ENCODE data around the gene RBM6. TPM values are rescaled to one million over a fixed set of nuclear protein-coding genes. Genes with fewer than 3 reads are reported as not detected.

The RBM6 gene
- total RNA-seq, 4 donors from 2014 or later: 113 to 148 (median 129) TPM

DNA sequence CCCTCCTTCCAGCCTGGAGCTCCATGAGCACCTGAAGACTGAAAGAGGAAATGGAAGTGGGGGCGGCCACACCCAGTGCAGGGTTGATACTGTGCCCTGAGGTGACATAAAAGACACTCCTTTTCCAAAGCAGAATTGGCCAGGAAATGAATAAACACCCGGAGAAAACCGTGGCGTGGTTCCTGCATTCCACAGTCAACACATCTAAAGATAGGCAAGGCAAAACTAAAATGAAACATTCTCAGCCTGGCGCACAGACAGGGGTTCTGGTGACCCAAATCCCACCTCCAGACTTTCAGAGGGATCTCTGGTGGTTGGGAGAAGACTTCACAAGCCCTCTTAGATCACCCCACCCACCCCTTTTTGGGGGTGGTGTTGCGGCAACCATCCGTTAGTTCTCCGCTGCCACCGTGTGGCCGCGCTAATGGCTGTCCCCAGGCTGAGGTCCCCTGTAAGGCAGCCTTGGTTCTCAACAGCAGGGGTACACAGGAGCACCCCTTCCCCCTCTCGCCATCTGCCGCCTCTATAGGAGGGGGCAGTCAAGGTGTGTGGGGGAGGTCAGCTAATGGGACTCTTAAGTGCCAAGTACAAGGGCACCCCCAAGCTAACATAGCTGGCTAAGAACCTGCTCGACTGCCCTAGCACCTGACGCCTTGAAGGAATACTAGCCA is 33.7 kb upstream of the RBM6 start:
- H3K27ac ChIP-seq: peak overlapping the region; percentile 5 to 58 (median 33)
- TF ChIP-seq POLR2A (IDR thresholded peaks at IDR 0.05): no peak
- TF ChIP-seq, protein P1, sequence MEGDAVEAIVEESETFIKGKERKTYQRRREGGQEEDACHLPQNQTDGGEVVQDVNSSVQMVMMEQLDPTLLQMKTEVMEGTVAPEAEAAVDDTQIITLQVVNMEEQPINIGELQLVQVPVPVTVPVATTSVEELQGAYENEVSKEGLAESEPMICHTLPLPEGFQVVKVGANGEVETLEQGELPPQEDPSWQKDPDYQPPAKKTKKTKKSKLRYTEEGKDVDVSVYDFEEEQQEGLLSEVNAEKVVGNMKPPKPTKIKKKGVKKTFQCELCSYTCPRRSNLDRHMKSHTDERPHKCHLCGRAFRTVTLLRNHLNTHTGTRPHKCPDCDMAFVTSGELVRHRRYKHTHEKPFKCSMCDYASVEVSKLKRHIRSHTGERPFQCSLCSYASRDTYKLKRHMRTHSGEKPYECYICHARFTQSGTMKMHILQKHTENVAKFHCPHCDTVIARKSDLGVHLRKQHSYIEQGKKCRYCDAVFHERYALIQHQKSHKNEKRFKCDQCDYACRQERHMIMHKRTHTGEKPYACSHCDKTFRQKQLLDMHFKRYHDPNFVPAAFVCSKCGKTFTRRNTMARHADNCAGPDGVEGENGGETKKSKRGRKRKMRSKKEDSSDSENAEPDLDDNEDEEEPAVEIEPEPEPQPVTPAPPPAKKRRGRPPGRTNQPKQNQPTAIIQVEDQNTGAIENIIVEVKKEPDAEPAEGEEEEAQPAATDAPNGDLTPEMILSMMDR (IDR thresholded peaks at IDR 0.05): peak; percentile 36 to 74 (median 67)
- WGBS, 2 donors: 6 to 7% methylated on average over 13 to 14 of the region's 15 CpGs
- peaks cover 3 to 8% of the 10 kb centered on the region in 2 donors for H3K36me3 ChIP-seq
- peak; percentile 51 to 52 for DNase-seq
- H3K9me3 ChIP-seq: no peaks in the 10 kb centered on the region
- H3K27me3 ChIP-seq: no peaks in the 10 kb centered on the region
- H3K4me3 ChIP-seq (replicated peaks in 1 of 3): no peak overlapping the region
- H3K4me1 ChIP-seq: peaks cover 6 to 37% of the 10 kb centered on the region in 2 donors
- intact Hi-C loops (cut with DNase I): loop anchor here (10.0 kb wide), 1 partner anchor 201 kb away; no protein-coding TSS in a partner anchor

DNA sequence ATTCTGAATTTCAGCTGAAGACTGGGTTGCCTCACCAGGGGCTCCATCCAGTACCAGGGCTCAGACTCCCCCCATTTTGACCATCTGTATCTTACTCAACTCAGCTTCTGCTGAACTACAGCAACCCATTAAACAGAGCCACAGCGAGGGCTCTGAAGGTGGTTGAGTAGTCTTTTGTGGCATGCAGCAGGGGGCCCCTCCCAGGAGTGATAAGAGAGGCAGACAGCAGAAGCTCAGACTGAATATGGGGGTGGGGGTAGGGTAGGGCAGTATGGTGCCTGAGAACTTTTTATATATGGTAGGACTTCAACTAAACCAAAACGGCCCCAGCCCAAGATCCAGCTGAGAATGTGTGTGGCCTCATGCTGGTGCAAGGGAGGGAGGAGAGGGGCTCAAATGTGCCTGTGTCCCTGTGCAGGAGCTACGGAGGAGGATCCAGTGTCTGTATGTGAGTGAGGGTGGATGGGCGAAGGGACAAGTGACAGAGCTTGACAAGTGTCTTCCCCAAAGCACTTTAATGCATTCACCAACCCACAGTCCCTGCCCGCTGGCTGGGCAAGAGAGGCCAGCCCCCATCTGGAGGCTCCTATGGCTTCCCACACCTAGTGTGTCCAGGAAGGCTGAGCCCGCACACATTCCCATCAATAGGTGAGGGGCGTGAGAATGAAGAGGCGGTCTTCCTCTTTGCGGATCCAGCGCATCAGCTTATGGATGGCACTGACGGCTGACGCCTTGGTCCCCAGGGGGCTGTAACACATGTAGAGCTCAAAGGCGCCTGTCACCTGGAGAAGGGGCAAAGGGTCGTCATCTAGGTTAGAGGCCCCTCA is 31.4 kb upstream of the RBM6 start:
- Histone ChIP-seq H3K27me3 (no peaks in the 10 kb centered on the region), H3K36me3 (peaks cover 3 to 8% of the 10 kb centered on the region in 2 donors), H3K9me3 (no peaks in the 10 kb centered on the region), H3K4me3 (replicated peaks in 1 of 3) (no peak overlapping the region), H3K27ac (no peak overlapping the region), H3K4me1 (peaks cover 5 to 25% of the 10 kb centered on the region in 2 donors)
- WGBS, 2 donors: 97% methylated on average over 12 to 14 of the region's 14 CpGs
- DNase-seq: no peak
- intact Hi-C loops (cut with DNase I): loop anchor here (10.0 kb wide), 1 partner anchor 204 kb away; no protein-coding TSS in a partner anchor
- TF ChIP-seq, protein P1 (IDR thresholded peaks at IDR 0.05): no peak
- TF ChIP-seq POLR2A (IDR thresholded peaks at IDR 0.05): no peak

DNA sequence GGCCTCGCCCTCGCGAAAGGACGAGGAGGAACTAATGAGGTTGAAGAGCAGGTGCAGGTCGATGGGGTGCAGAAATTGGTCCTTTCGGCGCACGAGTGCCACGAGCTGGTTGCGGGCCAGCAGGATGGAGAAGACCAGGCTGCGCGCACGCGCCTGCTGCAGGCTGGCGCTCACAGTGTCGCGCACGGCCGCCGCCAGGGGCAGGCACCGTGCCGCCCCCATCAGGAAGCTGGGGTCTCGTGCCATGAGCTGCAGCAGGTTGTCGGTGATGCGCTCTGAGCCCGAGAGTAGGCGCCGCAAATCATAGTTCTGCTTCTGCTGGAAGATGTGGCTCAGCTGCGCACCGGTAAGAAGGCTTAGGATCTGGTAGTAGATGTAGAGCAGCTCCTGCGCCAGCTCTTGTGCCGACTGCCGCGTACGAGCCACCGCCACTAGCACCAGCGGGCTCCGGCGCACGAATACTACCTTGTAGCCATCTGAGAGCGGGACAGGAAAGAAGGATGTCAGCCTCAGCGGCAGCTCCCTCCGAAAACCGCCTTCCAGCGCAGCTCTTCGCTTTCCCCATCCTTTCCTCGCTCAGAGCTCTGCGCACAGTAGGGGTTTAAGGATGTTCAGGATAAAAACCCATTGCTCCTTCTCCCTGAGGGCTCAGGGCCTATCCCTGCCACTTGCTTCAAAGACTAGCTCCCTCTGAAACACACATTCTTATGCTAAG is 29.4 kb upstream of the RBM6 start:
- no peaks in the 10 kb centered on the region for H3K27me3 ChIP-seq
- intact Hi-C loops (cut with DNase I): no loop called here
- H3K27ac ChIP-seq: no peak overlapping the region
- peaks cover 3 to 8% of the 10 kb centered on the region in 2 donors for H3K36me3 ChIP-seq
- DNase-seq: no peak
- 80 to 85% methylated on average over 38 to 44 of the region's 48 CpGs for WGBS, 2 donors
- H3K4me1 ChIP-seq: peaks cover 5 to 11% of the 10 kb centered on the region in 2 donors
- no peaks in the 10 kb centered on the region for H3K9me3 ChIP-seq
- TF ChIP-seq, protein P1 (IDR thresholded peaks at IDR 0.05): no peak
- TF ChIP-seq POLR2A (IDR thresholded peaks at IDR 0.05): no peak
- H3K4me3 ChIP-seq (replicated peaks in 1 of 3): no peak overlapping the region

DNA sequence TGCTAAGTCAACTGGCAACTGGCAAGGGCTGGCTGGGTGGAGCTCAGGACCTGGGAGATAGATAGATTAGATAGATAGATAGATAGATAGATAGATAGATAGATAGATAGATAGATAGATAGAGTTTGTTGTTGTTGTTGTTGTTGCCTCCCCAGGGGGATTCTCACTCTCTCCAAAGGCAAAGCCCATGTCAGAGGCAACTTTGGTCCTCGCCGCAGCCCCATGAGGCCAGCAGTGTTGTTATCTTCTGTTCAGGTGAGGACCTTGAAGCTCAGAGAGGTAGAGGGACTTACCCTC is 28.9 kb upstream of the RBM6 start:
- Histone ChIP-seq H3K4me3 (replicated peaks in 1 of 3) (no peak overlapping the region), H3K4me1 (peaks cover 1 to 6% of the 10 kb centered on the region in 2 donors), H3K9me3 (no peaks in the 10 kb centered on the region), H3K27me3 (no peaks in the 10 kb centered on the region), H3K27ac (no peak overlapping the region), H3K36me3 (peaks cover 3 to 8% of the 10 kb centered on the region in 2 donors)
- WGBS, 2 donors: 88 to 100% methylated on average over 2 of the region's 2 CpGs
- TF ChIP-seq, protein P1 (IDR thresholded peaks at IDR 0.05): no peak
- TF ChIP-seq POLR2A (IDR thresholded peaks at IDR 0.05): no peak
- intact Hi-C loops (cut with DNase I): no loop called here
- DNase-seq: no peak

Data from thyroid gland (tissue), 4 donors.